GM19324 (cell line): ENCODE measurements around the gene GNAT1.
"Not testable (repeated sequence)": the region's sequence is repeated elsewhere in the genome, so short reads cannot be mapped to it uniquely, and the experiment has no call there.

ENCODE experiments used
- ATAC-seq: cut with Tn5 transposase; IDR thresholded peaks from one replicate; pipeline ENCODE4 v1.9.1; 2021; ENCODE audit warnings: mild to moderate bottlenecking, moderate library complexity; ENCODE audit not compliant: unreplicated experiment, low FRiP score

The GNAT1 gene

GRCh38 chr3:50217681-50218080 lies 26.3 kb downstream of the GNAT1 start:
- ATAC-seq = no peak

GRCh38 chr3:50218448-50218847 lies 27.0 kb downstream of the GNAT1 start:
- no peak for ATAC-seq

GRCh38 chr3:50219285-50219684 lies 27.9 kb downstream of the GNAT1 start:
- no peak for ATAC-seq

- ATAC-seq = no peak
Measured at GRCh38 chr3:50220109-50220508, 28.7 kb downstream of the GNAT1 start.

GRCh38 chr3:50221051-50221410 lies 29.6 kb downstream of the GNAT1 start:
- ATAC-seq = no peak

- ATAC-seq = no peak
Measured at GRCh38 chr3:50221411-50222168, 30.2 kb downstream of the GNAT1 start.

- no peak for ATAC-seq
Measured at GRCh38 chr3:50222169-50222528, 30.7 kb downstream of the GNAT1 start.

GRCh38 chr3:50224639-50225038 lies 33.2 kb downstream of the GNAT1 start:
- no peak for ATAC-seq

- peak; percentile 32 for ATAC-seq
Measured at GRCh38 chr3:50226888-50227389, 35.5 kb downstream of the GNAT1 start.

GRCh38 chr3:50227390-50228183 lies 36.2 kb downstream of the GNAT1 start:
- peak; percentile 81 for ATAC-seq

- ATAC-seq = not testable (repeated sequence)
Measured at GRCh38 chr3:50228184-50228763, 36.9 kb downstream of the GNAT1 start.

- ATAC-seq = no peak
Measured at GRCh38 chr3:50229490-50229889, 38.1 kb downstream of the GNAT1 start.

GRCh38 chr3:50230104-50230793 lies 38.8 kb downstream of the GNAT1 start:
- no peak for ATAC-seq

GRCh38 chr3:50230794-50231125 lies 39.4 kb downstream of the GNAT1 start:
- ATAC-seq = no peak

- no peak for ATAC-seq
Measured at GRCh38 chr3:50231581-50231980, 40.2 kb downstream of the GNAT1 start.

- no peak for ATAC-seq
Measured at GRCh38 chr3:50232303-50232702, 40.9 kb downstream of the GNAT1 start.

- no peak for ATAC-seq
Measured at GRCh38 chr3:50233176-50233575, 41.8 kb downstream of the GNAT1 start.

- peak; percentile 97 for ATAC-seq
Measured at GRCh38 chr3:50235716-50236483, 44.5 kb downstream of the GNAT1 start, which contains the start of gene GNAI2. Gene GNAI2 (plus strand): TSS chr3:50236204. CDS start chr3:50236336, 132 bp downstream.

GRCh38 chr3:50236484-50237132 lies 45.2 kb downstream of the GNAT1 start:
- no peak for ATAC-seq
